Gastrocnemius medialis (tissue), 4 donors: ENCODE data around the gene ZNF668. TPM values are rescaled to one million over a fixed set of nuclear protein-coding genes. Genes with fewer than 3 reads are reported as not detected.

Experiments used
- ATAC-seq, 2 donors: fragments of 150-250 bp; one replicate each; pipeline ENCODE4 v1.9.1; 2016
- DNase-seq, 2 donors: peaks; one replicate each; pipeline ENCODE4 v3.0.0-alpha.2; 2019
- H3K27ac ChIP-seq, 4 donors: fragments of 200-600 bp; sonication (generic); 1 replicate in 1 of 4; 2 replicates in 3 of 4; pipeline ENCODE4 v1.5.1; 2016 to 2018; ENCODE audit warnings: mild to moderate bottlenecking in 2 of 4, moderate library complexity in 1 of 4
- H3K27me3 ChIP-seq, 3 donors: fragments of 200-600 bp; sonication (generic) in 2 of 3; 1 replicate in 1 of 3; 2 replicates in 2 of 3; pipeline versions ENCODE4 v1.5.1 to v1.6.0; 2016 to 2019; ENCODE audit warnings: mild to moderate bottlenecking in 1 of 3, moderate library complexity in 1 of 3
- H3K36me3 ChIP-seq, 2 donors: fragments of 200-600 bp; sonication (generic) in 1 of 2; one replicate each; pipeline ENCODE4 v1.5.1; 2017 to 2018
- H3K4me1 ChIP-seq, 2 donors: fragments of 200-600 bp; sonication (generic) in 1 of 2; one replicate each; pipeline ENCODE4 v1.5.1; 2016 to 2017; ENCODE audit warnings: mild to moderate bottlenecking in 2 of 2
- H3K4me3 ChIP-seq, 4 donors: fragments of 200-600 bp; sonication (generic) in 3 of 4; 1 replicate in 1 of 4; 2 replicates in 3 of 4; pipeline ENCODE4 v1.5.1; 2016 to 2019; ENCODE audit warnings: mild to moderate bottlenecking in 2 of 4
- H3K9me3 ChIP-seq, 3 donors: fragments of 200-600 bp; sonication (generic) in 2 of 3; 1 replicate in 1 of 3; 2 replicates in 2 of 3; pipeline ENCODE4 v1.5.1; 2016 to 2019
- POLR2A ChIP-seq, 2 donors: fragments of 450-650 bp; IDR thresholded peaks; one replicate each; pipeline ENCODE4 v1.6.1; 2017; ENCODE audit warnings: antibody characterized with exemption in 2 of 2, mild to moderate bottlenecking in 2 of 2, moderate library complexity in 2 of 2
- in situ Hi-C, 4 donors: fragments of 200-750 bp; cut with MboI; loops; one replicate each; pipeline versions ENCODE4 v1.15.0 to v1.8.0; 2017; ENCODE audit warnings: low sequenced_read_pairs in 4 of 4
- intact Hi-C: fragments of 100-400 bp; cut with DNase I; formaldehyde crosslinking; loops from one replicate; pipeline ENCODE4 v1.15.1; 2023; ENCODE audit warnings: low total_unique reads
- total RNA-seq, 4 donors: library from RNA; depleted of rRNA; stranded (reverse); fragments of >200 nt; gene quantifications; one replicate each; pipeline versions ENCODE4 v1.1.0 to v1.2.3, GENCODE V29; 2016
- TF ChIP-seq, protein P1 (sequence below), 5 experiments: fragments of 450-650 bp in 3 of 5; fragments of 200-600 bp in 2 of 5; sonication (generic) in 2 of 5; IDR thresholded peaks in 4 of 5; conservative IDR thresholded peaks in 1 of 5; 1 replicate in 4 of 5; 2 replicates in 1 of 5; pipeline ENCODE4 v1.5.1; 2016 to 2019; ENCODE audit warnings: antibody characterized with exemption in 5 of 5, mild to moderate bottlenecking in 3 of 5, moderate library complexity in 3 of 5

The ZNF668 gene
- total RNA-seq, 4 donors from 2014 or later, result 6.6 to 16.0 (median 11.0) TPM

DNA sequence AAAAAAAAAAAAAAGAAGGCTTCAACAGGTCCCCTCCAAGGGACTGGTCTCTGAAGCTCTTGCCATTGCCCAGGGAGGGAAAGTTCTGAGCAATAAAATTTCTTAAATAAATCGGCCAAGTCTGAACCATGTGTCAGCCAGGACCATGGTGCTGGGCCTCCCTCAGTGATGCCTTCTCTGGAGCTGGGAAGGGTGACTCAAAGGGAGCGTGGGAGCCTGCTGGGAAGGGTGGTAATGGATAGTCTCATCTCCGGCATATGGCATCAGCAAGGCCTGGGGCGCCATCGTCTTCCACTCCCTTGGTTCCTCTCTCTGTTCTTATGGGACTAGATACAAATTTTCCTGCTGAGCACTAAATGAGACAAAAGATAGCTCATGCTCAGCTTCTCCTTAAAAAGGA lies 18.3 kb upstream of the ZNF668 start:
- no peaks in the 10 kb centered on the region for H3K9me3 ChIP-seq
- intact Hi-C loops, result no loop called here
- no peaks in the 10 kb centered on the region for H3K27me3 ChIP-seq
- peaks cover 0 to 10% of the 10 kb centered on the region in 2 donors for H3K36me3 ChIP-seq
- no peak overlapping the region for H3K4me3 ChIP-seq
- ATAC-seq (no peak), DNase-seq (no peak)
- H3K27ac ChIP-seq, result no peak overlapping the region
- no peak for TF ChIP-seq POLR2A (IDR thresholded peaks at IDR 0.05)
- TF ChIP-seq, protein P1, sequence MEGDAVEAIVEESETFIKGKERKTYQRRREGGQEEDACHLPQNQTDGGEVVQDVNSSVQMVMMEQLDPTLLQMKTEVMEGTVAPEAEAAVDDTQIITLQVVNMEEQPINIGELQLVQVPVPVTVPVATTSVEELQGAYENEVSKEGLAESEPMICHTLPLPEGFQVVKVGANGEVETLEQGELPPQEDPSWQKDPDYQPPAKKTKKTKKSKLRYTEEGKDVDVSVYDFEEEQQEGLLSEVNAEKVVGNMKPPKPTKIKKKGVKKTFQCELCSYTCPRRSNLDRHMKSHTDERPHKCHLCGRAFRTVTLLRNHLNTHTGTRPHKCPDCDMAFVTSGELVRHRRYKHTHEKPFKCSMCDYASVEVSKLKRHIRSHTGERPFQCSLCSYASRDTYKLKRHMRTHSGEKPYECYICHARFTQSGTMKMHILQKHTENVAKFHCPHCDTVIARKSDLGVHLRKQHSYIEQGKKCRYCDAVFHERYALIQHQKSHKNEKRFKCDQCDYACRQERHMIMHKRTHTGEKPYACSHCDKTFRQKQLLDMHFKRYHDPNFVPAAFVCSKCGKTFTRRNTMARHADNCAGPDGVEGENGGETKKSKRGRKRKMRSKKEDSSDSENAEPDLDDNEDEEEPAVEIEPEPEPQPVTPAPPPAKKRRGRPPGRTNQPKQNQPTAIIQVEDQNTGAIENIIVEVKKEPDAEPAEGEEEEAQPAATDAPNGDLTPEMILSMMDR (IDR thresholded peaks at IDR 0.05 in 4 of 5, conservative IDR thresholded peaks at IDR 0.05 in 1 of 5), result no peak
- H3K4me1 ChIP-seq, result peaks cover 8 to 13% of the 10 kb centered on the region in 2 donors
- in situ Hi-C loops, result loop anchor here in 2 of 4 donors (10.0 to 25.0 kb wide), 2 partner anchors 62 to 105 kb away; partner anchors contain the start of genes HSD3B7 (in 1 of the 2) and PRSS36 (in 1 of the 2)

DNA sequence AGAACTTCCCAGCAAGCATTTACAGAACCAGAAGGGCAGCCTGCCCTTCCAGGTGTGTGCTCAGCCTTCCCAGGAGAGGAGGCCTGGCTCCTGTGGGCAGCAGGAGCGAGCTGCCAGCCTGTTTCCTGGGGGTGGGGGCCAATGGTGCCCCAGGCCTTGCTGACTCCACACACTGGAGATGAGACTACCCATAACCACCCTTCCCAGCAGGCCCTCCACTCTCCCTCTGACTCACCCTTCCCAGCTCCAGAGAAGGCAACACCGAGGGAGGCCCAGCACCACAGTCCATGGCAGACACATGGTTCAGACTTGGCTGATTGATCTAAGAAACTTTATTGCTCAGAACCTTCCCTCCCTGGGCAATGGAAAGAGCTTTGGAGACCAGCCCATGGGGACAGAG lies 16.5 kb upstream of the ZNF668 start:
- H3K27ac ChIP-seq, result no peak overlapping the region
- in situ Hi-C loops, result loop anchor here in 2 of 4 donors (10.0 to 25.0 kb wide), 2 partner anchors 64 to 103 kb away; partner anchors contain the start of genes HSD3B7 (in 1 of the 2) and PRSS36 (in 1 of the 2)
- DNase-seq (no peak), ATAC-seq (no peak)
- intact Hi-C loops, result no loop called here
- no peak overlapping the region for H3K4me3 ChIP-seq
- H3K4me1 ChIP-seq, result peaks cover 8 to 13% of the 10 kb centered on the region in 2 donors
- H3K27me3 ChIP-seq, result no peaks in the 10 kb centered on the region
- H3K9me3 ChIP-seq, result no peaks in the 10 kb centered on the region
- TF ChIP-seq, protein P1 (IDR thresholded peaks at IDR 0.05 in 4 of 5, conservative IDR thresholded peaks at IDR 0.05 in 1 of 5), result no peak
- no peak for TF ChIP-seq POLR2A (IDR thresholded peaks at IDR 0.05)
- H3K36me3 ChIP-seq, result peaks cover 0 to 10% of the 10 kb centered on the region in 2 donors

DNA sequence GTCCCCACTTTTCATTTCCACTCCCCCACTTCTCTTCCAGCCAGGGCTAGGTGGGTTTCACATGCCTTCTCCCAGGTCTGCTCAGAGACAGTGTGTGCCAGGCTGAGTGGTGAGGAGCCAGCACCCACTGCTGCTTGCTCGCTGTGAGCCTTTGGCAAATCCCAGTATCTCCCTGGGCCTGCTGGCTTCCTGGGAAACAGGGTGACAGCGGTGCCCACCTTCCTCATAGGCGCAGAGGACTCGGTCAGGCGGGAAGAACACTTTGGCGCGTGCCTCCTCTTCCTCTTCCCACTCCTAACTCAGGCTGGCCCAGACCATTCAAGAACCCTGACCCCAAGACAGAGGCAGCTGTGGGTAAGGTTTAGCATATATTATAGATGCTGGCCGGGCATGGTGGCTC lies 15.2 kb upstream of the ZNF668 start:
- no peak for DNase-seq
- no peak for ATAC-seq
- peaks cover 0 to 10% of the 10 kb centered on the region in 2 donors for H3K36me3 ChIP-seq

DNA sequence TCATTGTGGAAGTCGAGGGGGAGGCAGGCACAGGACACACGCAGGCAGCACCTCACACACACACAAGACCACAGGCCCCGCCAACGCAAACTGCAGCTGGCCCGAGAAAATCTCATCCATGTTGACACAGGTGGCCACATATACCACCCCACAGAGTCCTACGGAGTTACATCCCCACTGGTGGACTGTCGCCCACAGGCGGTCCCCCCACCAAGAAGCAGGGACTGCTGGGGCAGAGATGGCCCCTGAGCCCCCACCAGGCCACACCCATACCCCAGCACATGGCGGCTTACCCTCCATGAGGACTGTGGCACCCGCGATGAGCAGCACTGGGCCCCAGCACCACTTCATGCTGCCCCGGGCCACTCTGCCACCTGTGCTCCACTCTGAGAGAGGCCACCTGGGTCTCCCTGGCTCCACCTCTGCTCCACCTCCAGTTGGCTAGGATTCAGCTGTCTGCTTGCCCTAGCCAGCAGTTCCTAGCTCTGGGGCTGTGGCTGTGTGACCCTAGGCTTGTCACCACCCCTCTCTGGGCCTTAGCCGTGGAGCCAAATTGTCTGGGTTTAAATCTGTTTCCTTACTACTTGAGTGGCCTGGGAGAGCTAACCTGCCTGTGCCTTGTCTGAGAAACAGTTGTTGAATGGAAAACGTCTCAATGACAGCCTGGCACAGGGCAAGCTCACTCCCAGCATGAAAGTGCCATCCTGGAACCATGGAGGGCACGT lies 14.6 kb upstream of the ZNF668 start, which contains the start of gene PRSS53:
Gene PRSS53, minus strand, starts transcription at position 485 of the 725 bp plus-strand sequence. Its CDS starts 134 bp downstream, at position 351.
- Histone ChIP-seq H3K27ac (no peak within 1 kb of the TSS), H3K4me1 (peaks cover 4 to 8% of the 10 kb centered on the region in 2 donors), H3K4me3 (no peak within 1 kb of the TSS), H3K9me3 (no peaks in the 10 kb centered on the region), H3K36me3 (peaks cover 0 to 10% of the 10 kb centered on the region in 2 donors), H3K27me3 (no peaks in the 10 kb centered on the region)
- in situ Hi-C loops (loop anchor here in 1 of 4 donors (25.0 kb wide), 1 partner anchor 101 kb away; the partner anchor contains the start of gene HSD3B7), intact Hi-C loops (no loop called here)
- no peak for DNase-seq
- no peak for TF ChIP-seq POLR2A (IDR thresholded peaks at IDR 0.05)
- TF ChIP-seq, protein P1 (IDR thresholded peaks at IDR 0.05 in 4 of 5, conservative IDR thresholded peaks at IDR 0.05 in 1 of 5), result no peak
- ATAC-seq, result no peak

More for the DNA sequence above, 15.2 kb upstream of the ZNF668 start:
- H3K4me1 ChIP-seq, result peaks cover 8 to 13% of the 10 kb centered on the region in 2 donors
- no peaks in the 10 kb centered on the region for H3K9me3 ChIP-seq
- no peak for TF ChIP-seq POLR2A (IDR thresholded peaks at IDR 0.05)
- TF ChIP-seq, protein P1 (IDR thresholded peaks at IDR 0.05 in 4 of 5, conservative IDR thresholded peaks at IDR 0.05 in 1 of 5), result no peak
- intact Hi-C loops (no loop called here), in situ Hi-C loops (loop anchor here in 1 of 4 donors (25.0 kb wide), 1 partner anchor 102 kb away; the partner anchor contains the start of gene HSD3B7)
- no peak overlapping the region for H3K4me3 ChIP-seq
- no peak overlapping the region for H3K27ac ChIP-seq
- no peaks in the 10 kb centered on the region for H3K27me3 ChIP-seq
